GM18498 (cell line): ENCODE results near the gene GPR62.

ENCODE experiments used
- ATAC-seq: cut with Tn5 transposase; IDR thresholded peaks from one replicate; pipeline ENCODE4 v1.9.1; 2021; ENCODE audit warnings: mild to moderate bottlenecking, moderate library complexity; ENCODE audit not compliant: unreplicated experiment

The GPR62 gene

DNA sequence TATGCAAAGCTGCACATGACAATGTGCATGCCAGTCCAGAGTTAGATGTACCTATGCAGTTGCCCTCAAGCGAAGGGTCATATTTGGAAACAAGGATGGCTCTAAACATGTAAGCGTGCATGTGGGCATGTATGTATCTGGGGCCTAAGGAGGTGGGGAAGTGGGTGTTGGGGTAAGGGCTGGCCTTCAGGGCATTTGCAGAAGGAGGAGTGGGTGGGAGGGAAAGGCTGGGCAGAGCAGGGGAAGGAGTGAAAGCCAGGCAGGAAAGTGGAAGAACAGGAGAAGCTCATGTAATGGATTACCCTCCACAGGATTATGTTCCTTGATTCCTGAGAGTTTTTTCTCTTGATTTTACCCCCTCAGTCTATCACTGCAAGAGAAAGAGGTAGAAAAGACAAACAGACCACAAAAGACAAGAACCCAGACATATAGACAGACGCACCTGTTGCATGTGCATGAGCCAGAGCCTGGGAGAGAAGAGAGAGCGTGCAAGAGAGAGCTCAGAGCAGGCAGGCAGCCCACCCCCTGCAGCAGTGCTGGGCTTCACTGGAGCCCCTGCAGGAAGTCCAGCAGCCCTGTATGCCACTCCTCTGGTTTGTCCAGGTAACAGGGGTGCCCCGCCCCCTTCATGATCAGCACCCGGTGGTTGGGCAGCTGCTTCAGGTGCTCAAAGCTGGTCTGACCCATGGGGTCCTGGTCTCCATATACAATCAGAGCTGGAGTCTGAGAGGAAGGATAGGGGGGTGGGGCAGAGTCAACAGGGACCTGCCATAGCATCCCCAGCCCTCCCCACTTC, 13.9 kb downstream of the GPR62 start:
- no peak for ATAC-seq

- no peak for ATAC-seq
Observed at GRCh38 chr3:51969841-51970240, 14.7 kb downstream of the GPR62 start.

DNA sequence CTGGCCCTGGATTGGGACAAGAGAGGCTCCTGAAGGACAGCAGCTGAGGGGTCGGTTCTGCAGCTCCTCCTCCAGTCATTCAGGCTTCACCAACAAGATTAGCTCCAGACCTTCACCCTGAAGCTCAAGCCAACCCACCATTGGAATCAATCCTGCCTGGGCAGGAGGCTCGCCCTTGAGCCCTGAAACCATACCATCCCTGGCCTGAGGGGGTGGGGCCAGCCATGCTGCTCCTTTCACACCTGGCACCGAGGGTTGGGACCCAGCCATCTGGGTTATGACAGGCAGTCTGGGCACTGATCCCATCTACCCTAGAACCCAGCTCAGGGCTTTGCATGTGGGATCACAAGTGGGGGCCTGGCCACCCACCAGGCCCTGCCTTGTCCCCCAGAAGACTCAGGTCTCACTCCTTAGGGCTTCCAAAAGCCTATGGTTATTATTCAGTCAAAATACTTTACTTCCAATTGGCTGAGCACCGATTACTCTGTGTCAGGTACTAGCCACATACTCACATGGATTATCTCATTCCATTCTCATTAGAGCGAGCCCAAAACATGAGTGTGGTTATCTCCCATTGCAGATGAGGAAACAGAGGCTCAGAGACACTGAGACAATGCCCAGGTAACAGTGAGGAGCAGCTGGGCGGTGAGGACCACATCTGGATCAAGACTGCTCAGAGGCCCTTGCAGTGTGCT, 15.6 kb downstream of the GPR62 start:
- no peak for ATAC-seq

- ATAC-seq, result no peak
Observed at GRCh38 chr3:51971350-51971749, 16.2 kb downstream of the GPR62 start.

DNA sequence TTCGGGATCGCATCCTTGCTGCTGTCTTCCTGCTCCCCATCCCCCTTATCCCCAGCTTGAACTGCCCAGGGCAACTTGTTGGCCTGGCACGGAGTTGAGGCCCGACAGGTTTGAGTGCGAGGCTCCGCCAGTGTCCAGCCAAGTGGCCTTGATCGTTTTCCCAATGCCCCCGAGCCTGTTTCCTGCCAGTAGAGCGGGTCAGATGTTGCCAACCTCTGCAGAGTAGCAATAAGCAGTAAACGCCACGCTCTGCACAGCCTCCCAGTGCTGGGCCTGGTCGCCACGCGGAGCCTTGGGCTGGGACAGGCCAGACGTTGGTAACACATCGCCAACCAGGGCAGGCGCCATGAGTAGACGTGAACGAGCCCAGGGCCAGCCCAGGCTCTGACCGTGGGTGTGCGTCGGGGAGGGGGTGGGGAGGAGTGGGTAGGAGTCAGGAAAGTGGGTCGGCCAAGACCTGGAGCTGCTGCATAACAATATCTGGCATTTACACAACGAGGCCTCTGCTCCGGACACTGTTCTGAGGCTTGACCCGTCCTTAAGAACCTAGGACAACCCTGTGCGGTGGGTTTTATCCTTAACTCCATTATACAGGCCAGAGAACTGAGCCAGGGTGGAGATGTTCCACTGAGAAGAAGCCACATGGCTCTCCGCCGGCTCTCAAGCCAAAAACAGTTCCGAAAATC, 19.2 kb downstream of the GPR62 start:
- ATAC-seq, result peak; percentile 3

DNA sequence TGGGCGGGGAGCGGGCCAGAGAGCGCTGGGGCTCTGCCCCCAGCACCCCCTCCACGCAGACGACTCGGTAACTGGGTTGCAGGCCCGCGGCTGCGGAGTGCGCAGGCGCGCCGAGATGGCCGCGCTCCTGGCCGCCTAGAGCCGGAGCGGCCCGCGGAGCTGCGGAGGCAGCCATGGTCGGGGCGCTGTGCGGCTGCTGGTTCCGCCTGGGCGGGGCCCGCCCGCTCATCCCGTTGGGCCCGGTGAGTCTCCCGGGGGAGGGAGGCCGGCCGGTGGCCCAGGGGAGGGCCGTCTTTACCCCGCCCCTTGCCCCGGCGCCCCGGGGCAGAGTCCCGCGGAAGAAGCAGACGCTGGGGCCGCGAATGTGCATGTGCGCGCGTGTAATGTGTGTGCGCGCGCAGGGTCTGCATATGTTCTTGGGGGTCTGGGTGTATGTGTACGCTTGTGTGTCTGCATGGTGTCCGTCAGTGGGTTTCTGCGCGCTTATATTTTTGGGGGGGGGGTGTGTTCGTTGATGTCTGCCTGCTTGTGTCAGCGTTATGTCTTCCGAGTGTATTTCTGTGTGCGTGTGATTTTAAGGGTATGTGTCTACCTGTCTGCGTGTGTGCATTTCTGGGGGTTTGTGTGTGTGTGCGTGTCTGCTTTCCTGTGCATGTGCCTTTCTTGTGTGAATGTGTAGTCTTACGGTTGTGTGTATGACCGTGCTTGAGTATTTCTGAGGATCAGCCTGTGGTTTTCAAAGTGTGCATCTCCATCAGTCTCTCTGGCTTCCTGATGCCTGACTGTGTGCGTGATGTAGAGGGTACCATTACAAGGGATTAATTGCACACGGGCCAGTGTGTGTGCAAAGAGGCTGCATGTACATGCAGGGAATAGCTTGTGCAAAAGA, 20.0 kb downstream of the GPR62 start, which contains the start of gene ABHD14A:
ABHD14A (plus strand) TSS at position 102 of the 889 bp plus-strand sequence; CDS start at position 174, 72 bp downstream.
- peak; percentile 65 for ATAC-seq

DNA sequence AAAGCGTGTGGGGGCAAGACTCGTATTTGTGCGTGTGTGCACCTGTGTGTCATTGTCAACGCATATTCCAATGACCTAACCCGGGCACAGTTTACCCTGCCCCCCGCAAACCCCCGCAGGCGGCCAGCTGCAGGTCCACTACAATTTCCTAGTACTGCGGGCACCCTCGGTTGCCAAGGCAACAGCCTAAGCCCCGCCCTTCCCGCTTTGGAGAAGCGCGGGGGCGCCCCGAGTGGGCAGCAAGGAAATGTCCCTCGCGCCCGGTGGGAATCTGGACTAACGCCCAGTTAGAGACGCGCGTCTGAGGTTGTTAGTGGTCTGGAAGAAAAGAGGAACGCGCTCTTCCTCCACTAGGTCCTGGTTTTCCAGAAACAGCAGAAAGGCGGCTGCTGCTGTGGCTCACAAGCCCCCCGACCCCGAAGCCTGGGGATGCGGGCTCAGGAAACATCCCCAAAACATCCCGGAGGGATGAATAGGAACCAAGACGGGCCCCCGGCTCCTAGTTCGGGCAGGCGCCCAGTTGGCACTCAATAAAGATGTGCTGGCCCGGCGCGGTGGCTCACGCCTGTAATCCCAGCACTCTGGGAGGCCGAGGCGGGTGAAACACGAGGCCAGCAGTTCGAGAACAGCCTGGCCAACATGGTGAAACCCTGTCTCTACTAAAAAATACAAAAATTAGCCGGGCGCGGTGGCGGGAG, 20.8 kb downstream of the GPR62 start:
- no peak for ATAC-seq

- no peak for ATAC-seq
Observed at GRCh38 chr3:51977446-51978142, 22.4 kb downstream of the GPR62 start.

GRCh38 chr3:51978143-51978502, 22.9 kb downstream of the GPR62 start:
- no peak for ATAC-seq

DNA sequence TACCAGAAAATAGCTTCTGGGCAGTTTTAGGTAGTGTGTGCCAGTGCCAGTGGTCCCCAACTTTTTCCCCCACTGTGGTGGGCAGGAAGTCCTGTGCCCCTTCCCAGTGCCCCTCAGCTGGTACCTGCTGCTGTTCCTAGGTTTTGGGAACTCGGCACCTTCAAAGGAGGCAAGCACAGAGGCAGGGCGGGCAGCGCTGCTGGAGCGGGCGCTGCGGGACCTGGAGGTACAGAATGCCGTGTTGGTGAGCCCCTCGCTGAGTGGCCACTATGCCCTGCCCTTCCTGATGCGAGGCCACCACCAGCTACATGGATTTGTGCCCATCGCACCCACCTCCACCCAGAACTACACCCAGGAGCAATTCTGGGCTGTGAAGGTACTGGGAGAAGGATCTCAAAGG, 25.1 kb downstream of the GPR62 start:
- ATAC-seq, result no peak

- peak; percentile 53 for ATAC-seq
Observed at GRCh38 chr3:51982352-51982837, 27.2 kb downstream of the GPR62 start.

- peak; percentile 81 for ATAC-seq
Observed at GRCh38 chr3:51982838-51983577, 27.8 kb downstream of the GPR62 start, which contains the start of gene ACY1. Gene ACY1, plus strand, starts transcription at chr3:51983535. Its CDS starts 530 bp downstream, at chr3:51984065.

DNA sequence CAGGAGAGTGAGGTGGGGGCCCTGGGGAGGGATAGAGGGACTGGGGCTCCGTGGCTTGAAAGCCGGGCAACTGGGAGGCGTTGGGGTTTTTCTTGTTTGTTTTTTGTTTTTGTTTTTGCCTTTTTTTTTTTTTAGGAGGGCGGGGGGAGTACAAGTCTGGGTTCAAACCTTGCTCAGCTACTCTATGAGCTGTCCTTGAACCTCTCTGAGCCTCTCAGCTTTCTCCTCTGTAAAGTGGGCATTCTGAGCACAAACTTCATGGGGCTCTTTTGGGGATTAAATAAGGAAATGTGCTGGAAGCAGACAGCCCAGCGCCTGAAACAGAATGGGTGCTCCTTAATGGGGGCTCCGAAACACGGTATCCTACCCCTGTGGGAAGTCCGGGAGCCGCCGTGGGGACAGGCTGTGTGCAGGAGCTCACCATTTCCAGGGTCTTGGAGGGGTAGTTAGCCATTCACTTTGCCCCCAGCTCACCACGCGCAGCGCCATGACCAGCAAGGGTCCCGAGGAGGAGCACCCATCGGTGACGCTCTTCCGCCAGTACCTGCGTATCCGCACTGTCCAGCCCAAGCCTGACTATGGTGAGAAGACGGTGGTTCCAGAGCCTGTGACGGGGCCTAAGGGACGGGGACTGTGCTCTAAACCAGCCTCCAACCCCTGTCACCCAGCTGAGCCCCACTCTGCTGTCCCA, 28.5 kb downstream of the GPR62 start:
- no peak for ATAC-seq

DNA sequence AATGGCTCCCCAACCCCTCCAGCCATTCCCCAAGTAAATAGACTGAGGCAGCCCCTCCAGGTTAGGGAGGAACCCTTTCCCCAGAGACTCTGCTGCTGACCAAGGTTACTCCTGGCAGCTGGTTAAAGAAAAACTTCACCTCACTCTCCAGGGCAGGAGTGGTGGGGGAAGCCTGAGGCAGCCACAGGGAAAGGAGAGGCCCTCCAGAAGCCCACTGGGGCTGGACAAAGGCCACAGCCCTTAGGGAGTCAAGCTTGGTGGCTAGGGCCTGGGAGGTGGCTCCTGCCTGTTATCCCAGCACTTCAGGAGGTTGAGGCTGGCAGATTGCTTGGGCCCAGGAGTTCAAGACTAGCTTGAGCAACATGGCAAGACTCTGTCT, 29.1 kb downstream of the GPR62 start:
- no peak for ATAC-seq

- no peak for ATAC-seq
Observed at GRCh38 chr3:51985063-51985462, 29.9 kb downstream of the GPR62 start.

GRCh38 chr3:51986010-51986947, 31.1 kb downstream of the GPR62 start:
- ATAC-seq, result no peak

DNA sequence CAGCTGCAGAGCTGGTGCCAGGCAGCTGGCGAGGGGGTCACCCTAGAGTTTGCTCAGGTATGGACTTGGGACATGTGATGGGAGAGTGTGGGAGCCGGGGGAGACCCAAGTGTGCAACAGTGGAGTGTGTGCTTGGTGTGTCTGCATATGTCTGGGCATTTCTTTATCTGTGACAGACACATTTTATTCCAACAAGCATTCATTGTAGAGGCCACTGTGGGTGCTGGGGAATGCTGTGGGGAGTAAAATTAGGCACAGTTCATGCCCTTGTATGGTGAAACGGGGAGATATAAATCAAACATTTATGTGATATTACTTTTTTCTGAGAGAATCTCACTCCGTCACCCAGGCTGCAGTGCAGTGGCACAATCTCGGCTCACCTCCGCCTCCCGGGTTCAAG, 32.4 kb downstream of the GPR62 start:
- no peak for ATAC-seq
